Measurements from ENCODE around the gene NKTR.

NKTR gene

DNA sequence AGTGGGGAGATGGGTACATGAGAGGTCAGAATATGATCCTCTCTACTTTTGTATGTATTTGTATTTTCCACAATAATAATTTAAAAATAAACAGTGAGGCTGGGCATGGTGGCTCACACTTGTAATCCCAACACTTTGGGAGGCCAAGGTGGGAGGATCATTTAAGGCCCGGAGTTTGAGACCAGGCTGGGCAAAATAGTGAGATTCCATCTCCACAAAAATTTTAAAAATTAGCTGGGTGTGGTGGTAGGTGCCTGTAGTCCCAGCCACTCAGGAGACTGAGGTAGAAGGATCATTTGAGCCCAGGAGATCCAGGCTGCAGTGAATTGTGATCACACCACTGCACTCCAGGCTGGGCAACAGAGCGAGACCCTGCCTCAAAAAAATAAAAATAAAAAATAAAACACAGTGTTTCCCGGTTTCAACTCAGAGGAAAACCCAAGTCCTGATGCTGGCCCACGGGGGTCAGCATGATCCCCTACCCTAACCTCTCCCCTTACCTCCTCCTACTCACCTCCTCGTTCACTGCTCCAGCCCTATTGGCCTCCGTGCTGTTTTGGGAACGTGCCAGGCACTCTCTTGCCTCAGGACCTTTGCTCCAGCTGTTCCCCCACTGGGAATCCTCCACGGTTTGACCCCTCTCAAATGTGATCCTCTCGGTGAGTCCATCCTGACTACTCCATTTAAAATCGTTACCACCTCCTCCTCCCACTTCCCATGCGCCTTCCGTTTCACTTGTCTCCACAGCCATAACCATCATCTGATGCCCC, 82.0 kb downstream of the NKTR start:
- DNase-seq (ENCODE audit: low spot score) = no peak

DNA sequence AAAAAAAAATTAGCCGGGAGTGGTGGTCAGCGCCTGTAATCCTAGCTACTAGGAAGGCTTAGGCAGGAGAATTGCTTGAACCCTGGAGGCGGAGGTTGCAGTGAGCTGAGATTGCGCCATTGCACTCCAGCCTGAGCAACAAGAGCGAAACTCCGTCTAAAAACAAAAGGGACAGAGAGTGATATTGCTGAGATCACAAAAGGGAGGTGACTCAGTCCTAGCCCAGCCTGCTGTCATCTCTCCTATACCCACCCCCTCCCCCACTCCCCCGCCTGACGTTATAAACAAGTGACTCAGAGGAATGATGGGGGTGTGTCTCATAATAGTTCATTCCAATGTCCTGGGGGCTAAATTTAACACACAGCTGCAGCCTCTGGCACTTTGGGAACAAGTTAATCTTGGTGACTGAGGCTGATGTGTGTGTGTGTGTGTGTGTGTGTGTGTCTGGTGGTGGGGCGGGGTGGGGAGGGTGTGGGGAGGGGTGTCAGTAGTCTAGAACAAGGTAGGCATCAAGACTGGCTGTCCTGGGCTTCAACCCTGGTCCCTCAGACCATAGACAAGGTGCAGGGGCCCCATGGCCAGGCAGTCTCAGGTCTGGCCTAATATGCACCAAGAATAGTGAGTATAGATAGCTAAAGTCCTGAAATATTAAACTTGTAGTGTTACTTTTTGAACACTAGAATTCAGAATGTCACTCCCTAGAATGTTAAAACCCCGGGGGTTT, 83.6 kb downstream of the NKTR start:
- peak; percentile 96 for DNase-seq (ENCODE audit: low spot score)

- no peak for DNase-seq (ENCODE audit: low spot score)
Measured at GRCh38 chr3:42684632-42685362, 84.3 kb downstream of the NKTR start.

GRCh38 chr3:42685363-42685881, 84.9 kb downstream of the NKTR start, which contains the start of gene KLHL40:
Gene KLHL40, plus strand, starts transcription at chr3:42685537. Its CDS starts 82 bp downstream, at chr3:42685619.
- DNase-seq (ENCODE audit: low spot score) = no peak

DNA sequence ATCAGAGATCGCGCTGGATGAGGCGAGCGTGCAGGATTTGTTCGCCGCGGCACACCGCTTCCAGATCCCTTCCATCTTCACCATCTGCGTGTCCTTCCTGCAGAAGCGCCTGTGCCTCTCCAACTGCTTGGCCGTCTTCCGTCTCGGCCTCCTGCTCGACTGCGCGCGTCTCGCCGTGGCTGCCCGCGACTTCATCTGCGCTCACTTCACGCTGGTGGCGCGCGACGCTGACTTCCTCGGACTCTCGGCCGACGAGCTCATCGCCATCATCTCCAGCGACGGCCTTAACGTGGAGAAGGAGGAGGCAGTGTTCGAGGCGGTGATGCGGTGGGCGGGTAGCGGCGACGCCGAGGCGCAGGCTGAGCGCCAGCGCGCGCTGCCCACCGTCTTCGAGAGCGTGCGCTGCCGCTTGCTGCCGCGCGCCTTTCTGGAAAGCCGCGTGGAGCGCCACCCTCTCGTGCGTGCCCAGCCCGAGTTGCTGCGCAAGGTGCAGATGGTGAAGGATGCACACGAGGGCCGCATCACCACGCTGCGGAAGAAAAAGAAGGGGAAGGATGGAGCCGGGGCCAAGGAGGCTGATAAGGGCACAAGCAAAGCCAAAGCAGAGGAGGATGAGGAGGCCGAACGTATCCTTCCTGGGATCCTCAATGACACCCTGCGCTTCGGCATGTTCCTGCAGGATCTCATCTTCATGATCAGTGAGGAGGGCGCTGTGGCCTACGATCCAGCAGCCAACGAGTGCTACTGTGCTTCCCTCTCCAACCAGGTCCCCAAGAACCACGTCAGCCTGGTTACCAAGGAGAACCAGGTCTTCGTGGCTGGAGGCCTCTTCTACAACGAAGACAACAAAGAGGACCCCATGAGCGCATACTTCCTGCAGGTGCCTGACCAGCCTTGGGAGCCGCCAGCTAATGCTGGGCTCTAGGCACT, 85.7 kb downstream of the NKTR start:
- no peak for DNase-seq (ENCODE audit: low spot score)

- DNase-seq (ENCODE audit: low spot score) = no peak
Measured at GRCh38 chr3:42686832-42687650, 86.6 kb downstream of the NKTR start.

GRCh38 chr3:42688016-42688415, 87.5 kb downstream of the NKTR start:
- no peak for DNase-seq (ENCODE audit: low spot score)

- no peak for DNase-seq (ENCODE audit: low spot score)
Measured at GRCh38 chr3:42688487-42689420, 88.3 kb downstream of the NKTR start.

DNA sequence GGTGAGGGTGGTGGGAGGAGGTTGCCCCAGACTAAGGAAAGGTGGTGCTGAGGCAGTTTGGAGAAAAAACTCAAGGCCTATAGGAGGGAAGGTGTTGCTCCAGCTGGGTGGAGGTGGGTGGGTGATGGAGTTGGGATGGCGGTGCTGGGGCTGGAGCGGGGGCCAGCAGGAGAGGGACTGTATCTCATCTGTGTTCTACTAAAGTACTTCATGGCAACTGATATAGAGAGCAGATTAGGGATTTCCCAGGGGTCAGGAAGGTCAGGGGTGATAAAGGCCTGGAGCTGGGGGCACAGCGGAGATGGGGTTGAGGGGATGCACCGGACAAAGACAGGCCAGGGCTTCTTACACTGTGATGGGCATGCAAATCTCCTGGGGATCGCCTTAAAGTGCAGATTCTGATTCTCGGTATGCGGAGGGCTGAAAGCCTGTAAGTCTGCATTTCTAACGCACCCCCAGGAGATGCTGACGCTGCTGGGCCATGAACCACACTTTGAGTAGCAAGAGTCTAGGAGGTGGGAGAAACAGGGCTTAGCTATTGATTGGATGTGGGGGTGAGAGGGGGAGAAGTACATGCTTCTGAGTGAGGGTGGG, 89.0 kb downstream of the NKTR start:
- no peak for DNase-seq (ENCODE audit: low spot score)

GRCh38 chr3:42690191-42690590, 89.7 kb downstream of the NKTR start:
- DNase-seq (ENCODE audit: low spot score) = no peak

GRCh38 chr3:42690766-42691680, 90.5 kb downstream of the NKTR start:
- no peak for DNase-seq (ENCODE audit: low spot score)

DNA sequence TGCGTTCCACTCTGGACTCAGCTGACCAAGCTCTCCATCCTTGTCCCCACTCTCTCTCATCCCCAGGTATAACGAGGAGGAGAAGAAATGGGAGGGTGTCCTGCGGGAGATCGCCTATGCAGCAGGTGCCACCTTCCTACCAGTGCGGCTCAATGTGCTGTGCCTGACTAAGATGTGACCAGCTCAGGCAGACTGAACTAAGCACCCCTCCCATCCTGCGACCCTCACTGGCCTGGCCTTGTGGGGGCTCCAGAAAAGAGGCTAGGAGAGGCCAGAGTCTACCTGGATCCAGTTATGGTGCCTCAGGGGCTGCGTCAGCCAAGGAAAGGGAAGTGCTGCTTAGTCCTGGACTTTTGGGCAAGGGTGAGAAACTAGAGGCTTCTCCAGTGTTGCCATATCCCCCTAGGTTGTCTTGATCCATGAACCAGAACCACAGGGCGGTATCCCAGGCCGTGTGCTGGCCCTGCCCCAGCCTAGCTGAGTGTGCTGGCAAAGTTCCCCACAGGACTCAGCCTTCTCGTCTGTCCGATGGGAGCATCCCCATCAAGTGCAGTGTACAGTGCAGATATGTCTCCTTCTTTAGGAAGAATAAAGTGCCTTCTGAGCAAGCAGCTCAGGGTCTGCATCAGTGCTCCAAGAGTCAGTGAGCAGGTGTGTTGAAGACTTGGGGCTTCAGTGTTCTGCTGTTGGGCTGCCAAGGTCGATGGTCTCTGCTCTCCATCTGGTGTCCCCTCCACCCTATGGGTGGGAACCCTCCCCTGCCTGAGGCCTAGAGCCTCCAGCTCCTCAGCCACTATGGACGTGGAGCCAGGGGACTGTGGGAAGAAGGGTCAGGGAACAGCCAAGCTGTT, 91.6 kb downstream of the NKTR start:
- no peak for DNase-seq (ENCODE audit: low spot score)

DNA sequence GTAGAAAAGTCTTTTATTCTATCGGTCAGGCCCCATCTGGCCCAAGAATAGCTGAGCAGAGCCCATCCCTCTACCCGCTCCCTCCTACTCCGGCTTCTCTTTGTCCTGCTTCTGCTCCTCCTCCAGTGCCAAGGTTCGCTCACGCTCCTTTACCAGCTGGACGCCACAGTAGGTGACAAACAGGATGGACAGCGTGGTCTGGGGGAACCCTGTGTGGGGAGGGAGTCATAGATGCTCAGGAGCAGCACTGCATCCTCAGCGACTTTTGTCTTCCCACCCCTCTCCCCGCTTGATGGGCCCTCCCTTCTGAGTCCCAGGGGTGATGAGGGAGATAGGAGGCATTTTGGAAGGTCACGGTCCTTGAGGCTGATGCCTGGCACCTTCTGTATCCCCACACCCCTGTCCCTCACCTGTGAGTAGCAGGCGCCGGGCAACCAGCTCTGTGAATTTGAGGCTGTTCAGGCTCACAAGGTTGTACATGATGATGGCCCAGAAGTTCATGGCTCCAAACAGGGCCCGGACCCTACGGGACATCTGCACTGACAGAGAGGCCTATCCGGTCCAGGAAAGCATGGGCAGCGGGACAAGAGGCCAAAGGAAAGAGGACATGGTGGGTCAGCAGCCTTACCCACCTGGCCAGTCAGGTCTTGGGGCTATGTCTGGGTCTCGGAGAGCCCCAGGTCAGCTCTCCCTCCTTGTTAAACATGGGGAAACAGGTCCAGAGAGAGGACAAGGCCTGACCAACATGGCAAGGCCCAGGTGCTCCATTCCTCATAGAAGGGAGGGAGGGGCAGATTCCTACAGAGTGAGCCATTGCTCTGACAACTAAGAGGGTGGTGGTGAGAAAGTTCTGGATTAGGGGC, 92.4 kb downstream of the NKTR start:
- no peak for DNase-seq (ENCODE audit: low spot score)

DNA sequence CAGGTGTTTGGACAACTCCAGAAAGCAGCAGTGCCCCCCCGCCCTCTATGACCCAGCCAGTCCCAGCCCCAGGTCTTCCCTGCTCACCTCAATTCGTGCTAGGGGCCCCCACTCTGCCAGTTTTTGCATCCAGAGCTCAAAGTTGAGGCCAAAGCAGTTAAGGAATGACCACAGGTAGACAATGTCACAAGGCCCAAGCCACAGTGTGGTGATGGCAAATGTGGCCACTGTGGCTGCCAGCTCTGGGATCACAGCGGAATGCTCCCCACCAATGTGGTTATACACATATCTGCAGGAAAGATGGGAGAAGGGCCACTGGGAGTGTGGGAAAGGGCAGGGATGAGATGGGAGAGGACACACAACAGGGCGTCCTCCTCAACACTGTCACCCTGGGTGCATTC, 93.0 kb downstream of the NKTR start:
- DNase-seq (ENCODE audit: low spot score) = no peak

DNA sequence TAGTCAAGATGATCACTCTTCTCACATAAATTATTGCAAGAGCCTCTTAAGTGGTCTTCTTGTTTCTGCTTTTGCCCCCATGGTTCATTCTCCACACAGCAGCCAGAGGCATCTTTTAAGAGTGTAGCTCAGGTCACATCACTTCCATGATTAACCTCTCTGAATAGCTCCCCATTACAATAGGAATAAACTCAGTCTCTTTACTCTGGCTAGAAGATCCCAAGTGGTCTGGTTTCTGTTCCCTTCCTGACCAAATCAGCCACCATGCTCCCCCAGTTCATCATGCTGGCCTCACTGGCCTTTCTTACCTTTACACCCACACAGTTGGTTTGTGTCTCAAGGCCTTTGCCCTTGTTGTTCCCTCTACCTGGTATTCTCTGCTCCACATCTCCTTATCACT, 93.9 kb downstream of the NKTR start:
- DNase-seq (ENCODE audit: low spot score) = no peak
